GM12878 (cell line): ENCODE measurements around the gene CPS1. TPM values are rescaled to one million over a fixed set of nuclear protein-coding genes. Genes with fewer than 3 reads are reported as not detected.

Experiments used
- ATAC-seq: fragments of 200-7000 bp; cut with Tn5 transposase; 3 replicates; pipeline ENCODE4 v1.9.1; 2020; ENCODE audit warnings: mild to moderate bottlenecking, moderate library complexity
- BruUV-seq: library from RNA; stranded (reverse); fragments of 400-500 nt; replicated peaks from 2 replicates; lab custom pipeline; 2021; lab: Mats Ljungman, UMichigan
- CTCF ChIA-PET: fragments of 300-600 bp; sonication (Branson Sonifier 250); formaldehyde crosslinking; extraction: SDS; loops from one replicate; lab custom pipeline; 2021; ENCODE audit warnings: inconsistent platforms; lab: Yijun Ruan, JAX
- POLR2A ChIA-PET: fragments of 350-600 bp; formaldehyde crosslinking; extraction: SDS; loops from one replicate; lab custom pipeline; 2021; ENCODE audit warnings: inconsistent platforms; lab: Charles Lee
- RAD21 ChIA-PET: fragments of 300-600 bp; sonication (Branson Sonifier 250); formaldehyde crosslinking; loops from one replicate; lab custom pipeline; 2023; ENCODE audit warnings: antibody characterized with exemption; ENCODE audit not compliant: unreplicated experiment; lab: Charles Lee
- SMC1A ChIA-PET: fragments of 300-600 bp; sonication (Branson Sonifier 250); formaldehyde crosslinking; loops from one replicate; lab custom pipeline; 2023; ENCODE audit not compliant: unreplicated experiment, uncharacterized antibody; lab: Charles Lee
- DNase-seq: peaks from one replicate; pipeline ENCODE4 v3.0.0-alpha.2; 2011; ENCODE audit warnings: low read depth, low spot score
- FAIRE-seq: peaks from 3 replicates; lab custom pipeline; 2011; peaks lifted over from hg19 to GRCh38; lab: Jason Lieb, UNC
- H2AFZ ChIP-seq: 2 replicates; pipeline ENCODE4 v1.6.0; 2011; ENCODE audit warnings: low read depth, low read length, control low read depth; ENCODE audit not compliant: control insufficient read depth
- H3K27ac ChIP-seq: 2 replicates; pipeline ENCODE4 v1.5.1; 2011; ENCODE audit warnings: control low read depth; ENCODE audit not compliant: control insufficient read depth, insufficient read depth
- H3K27me3 ChIP-seq, 2 experiments: replicated peaks in 1 of 2; 2 replicates each; pipeline versions ENCODE4 v1.6.0 to v1.6.1; 2011; ENCODE audit warnings: low read length in 1 of 2; ENCODE audit not compliant: control insufficient read depth in 2 of 2, insufficient read depth in 2 of 2
- H3K36me3 ChIP-seq, 2 experiments: 2 replicates each; pipeline ENCODE4 v1.5.1; 2011; ENCODE audit warnings: low read length in 1 of 2; ENCODE audit not compliant: control insufficient read depth in 2 of 2, insufficient read depth in 2 of 2
- H3K4me1 ChIP-seq: 2 replicates; pipeline ENCODE4 v1.6.1; 2011; ENCODE audit warnings: mild to moderate bottlenecking, low read length, moderate library complexity, mixed read lengths; ENCODE audit not compliant: control insufficient read depth, insufficient read depth
- H3K4me2 ChIP-seq: 2 replicates; pipeline ENCODE4 v1.6.0; 2011; ENCODE audit warnings: control low read depth; ENCODE audit not compliant: control insufficient read depth, insufficient read depth
- H3K4me3 ChIP-seq: fragments of 200-600 bp; sonication (generic); 2 replicates; pipeline ENCODE4 v1.5.1; 2016
- H3K79me2 ChIP-seq: 2 replicates; pipeline ENCODE4 v1.6.0; 2011; ENCODE audit warnings: low read length; ENCODE audit not compliant: control insufficient read depth, insufficient read depth
- H3K9ac ChIP-seq: 2 replicates; pipeline ENCODE4 v1.8.0; 2011; ENCODE audit warnings: low read length, control low read depth, mixed read lengths; ENCODE audit not compliant: control insufficient read depth, insufficient read depth
- H3K9me3 ChIP-seq: replicated peaks from 3 replicates; pipeline ENCODE4 v1.5.1; 2011; ENCODE audit warnings: mild to moderate bottlenecking, low read length; ENCODE audit not compliant: control insufficient read depth, insufficient read depth
- H4K20me1 ChIP-seq: 2 replicates; pipeline ENCODE4 v1.6.0; 2011; ENCODE audit not compliant: control insufficient read depth, insufficient read depth
- CUX1 ChIP-seq: IDR thresholded peaks from 2 replicates; pipeline ENCODE4 v1.6.1; 2012; ENCODE audit warnings: improper control_type of control experiment, low read depth, low read length; ENCODE audit not compliant: insufficient replicate concordance
- ETV6 ChIP-seq, 2 experiments: fragments of 450-650 bp in 1 of 2; IDR thresholded peaks in 1 of 2; conservative IDR thresholded peaks in 1 of 2; 2 replicates each; pipeline ENCODE4 v1.6.1; 2014; ENCODE audit warnings: antibody characterized with exemption in 1 of 2, borderline replicate concordance in 1 of 2, low read depth in 1 of 2, mild to moderate bottlenecking in 1 of 2, moderate library complexity in 1 of 2
- FOXM1 ChIP-seq: IDR thresholded peaks from 2 replicates; pipeline ENCODE4 v1.6.1; 2012; ENCODE audit warnings: low read depth, mild to moderate bottlenecking, inconsistent platforms, low read length, moderate library complexity
- GABPA ChIP-seq: IDR thresholded peaks from 2 replicates; pipeline ENCODE4 v1.6.1; 2014; ENCODE audit warnings: antibody characterized with exemption, low read depth, mild to moderate bottlenecking, inconsistent platforms
- MAX ChIP-seq: IDR thresholded peaks from 2 replicates; pipeline ENCODE4 v1.6.1; 2012; ENCODE audit warnings: low read depth, low read length, improper control_type of control experiment
- MTA2 ChIP-seq: fragments of 450-650 bp; IDR thresholded peaks from 2 replicates; pipeline ENCODE4 v1.6.1; 2016; ENCODE audit warnings: low read depth, mild to moderate bottlenecking, moderate library complexity
- NR2C1 ChIP-seq: fragments of 450-650 bp; IDR thresholded peaks from 2 replicates; pipeline ENCODE4 v1.6.1; 2017; ENCODE audit warnings: antibody characterized with exemption, mild to moderate bottlenecking, moderate library complexity
- NRF1 ChIP-seq: conservative IDR thresholded peaks from 2 replicates; pipeline ENCODE4 v1.6.1; 2011; ENCODE audit warnings: mild to moderate bottlenecking, low read depth, low read length, improper control_type of control experiment
- RAD51 ChIP-seq: fragments of 450-650 bp; IDR thresholded peaks from 2 replicates; pipeline ENCODE4 v1.6.1; 2016; ENCODE audit warnings: moderate library complexity, mild to moderate bottlenecking, inconsistent platforms
- SIX5 ChIP-seq: IDR thresholded peaks from 2 replicates; pipeline ENCODE4 v1.6.1; 2011; ENCODE audit warnings: mild to moderate bottlenecking, low read depth, low read length, moderate library complexity; ENCODE audit not compliant: severe bottlenecking
- WGBS: methylation state at CpG from one replicate; pipeline ENCODE4 v1.1.6; 2016; ENCODE audit warnings: low lambda C conversion rate; ENCODE audit not compliant: insufficient replicate concordance, insufficient coverage; ENCODE audit errors: missing lambda C conversion rate; 5-methylcytosine and 5-hydroxymethylcytosine counted together
- in situ Hi-C: fragments of 300-500 bp; cut with MboI; formaldehyde crosslinking; loops from 9 replicates; pipeline ENCODE4 v1.14.3; 2018; ENCODE audit warnings: mixed read lengths
- intact Hi-C: fragments of 100-400 bp; cut with micrococcal nuclease; formaldehyde crosslinking; loops from one replicate; pipeline ENCODE4 v1.14.2; 2022; ENCODE audit not compliant: unreplicated experiment
- polyA plus RNA-seq, 11 experiments: library from polyadenylated mRNA; depleted of rRNA in 4 of 11; unstranded in 6 of 11; stranded (reverse) in 5 of 11; fragments of >200 nt; fragmentation: Nextera tagmentation in 4 of 11; fragmentation: Illumina TruSeq in 1 of 11; extraction: Ambion mirVana in 4 of 11; extraction: Trizol in 1 of 11; gene quantifications; 1 replicate in 1 of 11; 2 replicates in 10 of 11; pipeline versions ENCODE4 v1.2.1 to v1.2.3, GENCODE V29; 2011 to 2016; ENCODE audit warnings: inconsistent platforms in 2 of 11, missing spikeins in 2 of 11, low read depth in 1 of 11
- total RNA-seq, 4 experiments: library from RNA; depleted of rRNA in 3 of 4; stranded (reverse); fragments of >200 nt in 3 of 4; fragmentation: Illumina TruSeq in 1 of 4; extraction: Trizol in 1 of 4; gene quantifications; 2 replicates each; pipeline versions ENCODE4 v1.2.1 to v1.2.3, GENCODE V29; 2013 to 2021
- TF ChIP-seq, protein P1 (sequence below): fragments of 150-350 bp; IDR thresholded peaks from 2 replicates; pipeline ENCODE4 v1.6.1; 2016; ENCODE audit warnings: low read depth, low read length
- TF ChIP-seq, protein P2 (sequence below): IDR thresholded peaks from 2 replicates; pipeline ENCODE4 v1.6.1; 2012; ENCODE audit warnings: low read length, inconsistent platforms

The CPS1 gene
- total and polyA plus RNA-seq, 10 of the 15 experiments (the other 5 are each of a cell fraction or from before 2014, with no cell fraction given): 0.20 to 4.6 (median 0.55) TPM

GRCh38 chr2:210673117-210673516 lies 116.7 kb downstream of the CPS1 start:
- H4K20me1 ChIP-seq: no peaks in the 10 kb centered on the region
- no peaks in the 10 kb centered on the region for H3K4me1 ChIP-seq
- no TSS peak for BruUV-seq
- 0% methylated on average over 1 of the region's 1 CpG for WGBS
- ChIA-PET POLR2A (no interaction called here), SMC1A (interaction anchor here (0.8 to 0.9 kb wide), 2 partner anchors 13 to 15 kb away, joined by 3 to 6 read pairs; no protein-coding TSS in a partner anchor), RAD21 (no interaction called here), CTCF (interaction anchor here (0.7 kb wide), 1 partner anchor 231 kb away, joined by 3 read pairs; no protein-coding TSS in a partner anchor)
- H3K4me2 ChIP-seq: no peak overlapping the region
- H3K79me2 ChIP-seq: no peaks in the 10 kb centered on the region
- TF ChIP-seq RAD51 (no peak), FOXM1 (no peak), SIX5 (no peak), CUX1 (no peak), MAX (no peak), MTA2 (no peak), ETV6 (conservative IDR thresholded peaks at IDR 0.05 in 1 of 2, IDR thresholded peaks at IDR 0.05 in 1 of 2; ENCODE audit: borderline replicate concordance in 1 of 2, low read depth in 1 of 2) (no peak), NRF1 (no peak), GABPA (no peak), NR2C1 (no peak)
- TF ChIP-seq, protein P1, sequence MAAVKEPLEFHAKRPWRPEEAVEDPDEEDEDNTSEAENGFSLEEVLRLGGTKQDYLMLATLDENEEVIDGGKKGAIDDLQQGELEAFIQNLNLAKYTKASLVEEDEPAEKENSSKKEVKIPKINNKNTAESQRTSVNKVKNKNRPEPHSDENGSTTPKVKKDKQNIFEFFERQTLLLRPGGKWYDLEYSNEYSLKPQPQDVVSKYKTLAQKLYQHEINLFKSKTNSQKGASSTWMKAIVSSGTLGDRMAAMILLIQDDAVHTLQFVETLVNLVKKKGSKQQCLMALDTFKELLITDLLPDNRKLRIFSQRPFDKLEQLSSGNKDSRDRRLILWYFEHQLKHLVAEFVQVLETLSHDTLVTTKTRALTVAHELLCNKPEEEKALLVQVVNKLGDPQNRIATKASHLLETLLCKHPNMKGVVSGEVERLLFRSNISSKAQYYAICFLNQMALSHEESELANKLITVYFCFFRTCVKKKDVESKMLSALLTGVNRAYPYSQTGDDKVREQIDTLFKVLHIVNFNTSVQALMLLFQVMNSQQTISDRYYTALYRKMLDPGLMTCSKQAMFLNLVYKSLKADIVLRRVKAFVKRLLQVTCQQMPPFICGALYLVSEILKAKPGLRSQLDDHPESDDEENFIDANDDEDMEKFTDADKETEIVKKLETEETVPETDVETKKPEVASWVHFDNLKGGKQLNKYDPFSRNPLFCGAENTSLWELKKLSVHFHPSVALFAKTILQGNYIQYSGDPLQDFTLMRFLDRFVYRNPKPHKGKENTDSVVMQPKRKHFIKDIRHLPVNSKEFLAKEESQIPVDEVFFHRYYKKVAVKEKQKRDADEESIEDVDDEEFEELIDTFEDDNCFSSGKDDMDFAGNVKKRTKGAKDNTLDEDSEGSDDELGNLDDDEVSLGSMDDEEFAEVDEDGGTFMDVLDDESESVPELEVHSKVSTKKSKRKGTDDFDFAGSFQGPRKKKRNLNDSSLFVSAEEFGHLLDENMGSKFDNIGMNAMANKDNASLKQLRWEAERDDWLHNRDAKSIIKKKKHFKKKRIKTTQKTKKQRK: no peak
- TF ChIP-seq, protein P2, sequence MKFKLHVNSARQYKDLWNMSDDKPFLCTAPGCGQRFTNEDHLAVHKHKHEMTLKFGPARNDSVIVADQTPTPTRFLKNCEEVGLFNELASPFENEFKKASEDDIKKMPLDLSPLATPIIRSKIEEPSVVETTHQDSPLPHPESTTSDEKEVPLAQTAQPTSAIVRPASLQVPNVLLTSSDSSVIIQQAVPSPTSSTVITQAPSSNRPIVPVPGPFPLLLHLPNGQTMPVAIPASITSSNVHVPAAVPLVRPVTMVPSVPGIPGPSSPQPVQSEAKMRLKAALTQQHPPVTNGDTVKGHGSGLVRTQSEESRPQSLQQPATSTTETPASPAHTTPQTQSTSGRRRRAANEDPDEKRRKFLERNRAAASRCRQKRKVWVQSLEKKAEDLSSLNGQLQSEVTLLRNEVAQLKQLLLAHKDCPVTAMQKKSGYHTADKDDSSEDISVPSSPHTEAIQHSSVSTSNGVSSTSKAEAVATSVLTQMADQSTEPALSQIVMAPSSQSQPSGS: no peak
- no peak overlapping the region for H2AFZ ChIP-seq
- DNase-seq (no peak), FAIRE-seq (no peak), ATAC-seq (no peak)
- H3K27me3 ChIP-seq: no peaks in the 10 kb centered on the region
- no peak overlapping the region for H3K4me3 ChIP-seq
- H3K9ac ChIP-seq: no peak overlapping the region
- H3K9me3 ChIP-seq: no peaks in the 10 kb centered on the region
- in situ Hi-C loops (no loop called here), intact Hi-C loops (no loop called here)
- H3K36me3 ChIP-seq: no peaks in the 10 kb centered on the region
- H3K27ac ChIP-seq: no peak overlapping the region
